HG02678 (cell line): ENCODE data around the gene PRPSAP1.
A peak's percentile ranks its signal among the peaks of the same experiment; 100 is the strongest.

Source experiments
- ATAC-seq: cut with Tn5 transposase; IDR thresholded peaks from one replicate; pipeline ENCODE4 v1.9.1; 2021; ENCODE audit warnings: mild to moderate bottlenecking, moderate library complexity; ENCODE audit not compliant: unreplicated experiment

PRPSAP1 gene, protein sequence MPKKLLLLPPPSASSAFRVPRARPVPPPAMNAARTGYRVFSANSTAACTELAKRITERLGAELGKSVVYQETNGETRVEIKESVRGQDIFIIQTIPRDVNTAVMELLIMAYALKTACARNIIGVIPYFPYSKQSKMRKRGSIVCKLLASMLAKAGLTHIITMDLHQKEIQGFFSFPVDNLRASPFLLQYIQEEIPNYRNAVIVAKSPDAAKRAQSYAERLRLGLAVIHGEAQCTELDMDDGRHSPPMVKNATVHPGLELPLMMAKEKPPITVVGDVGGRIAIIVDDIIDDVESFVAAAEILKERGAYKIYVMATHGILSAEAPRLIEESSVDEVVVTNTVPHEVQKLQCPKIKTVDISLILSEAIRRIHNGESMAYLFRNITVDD

DNA sequence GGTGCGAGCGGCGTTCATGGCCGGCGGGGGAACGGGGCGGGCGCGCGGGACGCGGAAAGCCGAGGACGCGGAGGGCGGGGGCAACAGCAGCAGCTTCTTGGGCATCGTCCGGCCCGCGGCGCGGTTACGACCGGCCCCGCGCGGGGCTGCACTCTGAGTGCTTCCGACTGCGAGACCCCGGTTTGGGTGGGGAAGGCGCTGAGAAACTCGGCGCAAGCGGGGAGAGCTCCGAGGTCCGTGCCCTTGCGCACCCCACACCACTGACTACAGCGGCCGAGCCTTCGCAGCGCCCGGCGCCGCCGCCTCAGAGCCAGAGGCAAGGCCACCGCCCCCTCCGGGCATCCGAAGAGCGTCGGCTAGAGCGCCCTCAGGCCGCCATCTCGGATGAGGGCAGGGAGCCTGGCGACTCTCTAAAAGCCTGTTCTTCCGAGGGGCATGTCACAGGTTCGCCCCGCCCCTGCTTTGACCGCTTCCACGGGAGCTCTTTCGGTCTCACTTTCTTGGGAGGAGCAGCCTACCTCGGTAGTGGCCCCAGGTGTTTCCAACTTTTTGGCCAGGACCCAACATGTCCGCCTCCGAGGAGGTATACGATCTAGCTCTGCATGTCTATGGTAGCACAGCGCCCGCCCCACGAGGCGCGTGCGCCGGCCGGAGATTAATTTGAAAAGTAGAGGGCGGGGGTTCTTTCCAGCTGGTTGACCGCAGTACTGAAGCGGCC, at the start of gene PRPSAP1:
Gene PRPSAP1, minus strand, starts transcription at position 318 of the 718 bp plus-strand sequence. Its CDS starts 213 bp downstream, at position 105.
- peak; percentile 88 for ATAC-seq

- ATAC-seq = no peak
Measured at GRCh38 chr17:76402711-76403110, 49.0 kb upstream of the PRPSAP1 start.

DNA sequence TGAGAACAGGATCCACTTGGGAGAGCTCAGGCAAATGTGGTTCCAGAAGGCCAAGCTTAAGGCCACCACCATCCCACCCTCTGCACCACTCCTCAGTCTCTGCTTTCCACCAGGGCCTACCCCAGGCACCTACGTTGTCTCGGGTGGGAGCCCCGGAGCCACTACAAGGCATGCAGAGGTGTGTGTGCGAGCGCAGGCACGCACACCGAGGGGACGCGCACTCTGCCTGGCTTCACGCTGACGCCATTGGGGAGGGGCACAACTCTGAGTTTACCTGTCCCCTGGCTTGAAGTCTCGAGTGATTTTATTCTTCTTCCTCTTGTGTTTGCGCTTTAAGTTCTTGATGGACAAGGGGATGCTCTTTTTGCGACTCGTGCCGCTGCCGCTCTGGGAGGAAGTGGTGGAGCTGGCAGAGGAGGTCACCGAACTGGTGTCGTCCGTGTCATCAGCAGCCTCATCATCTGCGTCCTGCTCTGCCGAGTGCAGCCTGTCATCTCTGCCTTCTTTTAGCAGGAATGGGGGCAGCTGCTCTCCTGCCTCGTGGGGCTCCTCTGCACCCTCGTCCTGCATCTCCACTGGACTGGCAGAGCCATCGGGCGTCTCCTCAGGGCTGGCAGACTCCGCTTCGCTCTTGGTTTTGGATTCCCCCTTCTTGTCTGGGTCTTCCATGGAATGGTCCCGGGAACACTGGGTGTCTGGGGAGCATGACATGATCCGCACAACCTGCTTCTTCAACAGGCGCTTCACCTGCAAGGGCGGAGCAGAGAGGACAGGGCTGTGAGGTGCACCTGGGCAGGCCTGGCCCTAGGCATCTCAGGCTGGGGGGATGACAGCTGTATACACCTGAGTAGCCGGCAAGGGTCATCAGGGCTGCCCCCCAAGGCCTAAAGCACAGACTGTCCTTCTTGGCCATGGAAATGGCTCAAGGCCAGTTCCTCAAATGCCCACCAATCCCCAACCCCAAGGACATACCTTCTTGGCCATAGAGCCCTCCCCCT, 45.8 kb upstream of the PRPSAP1 start:
- no peak for ATAC-seq

DNA sequence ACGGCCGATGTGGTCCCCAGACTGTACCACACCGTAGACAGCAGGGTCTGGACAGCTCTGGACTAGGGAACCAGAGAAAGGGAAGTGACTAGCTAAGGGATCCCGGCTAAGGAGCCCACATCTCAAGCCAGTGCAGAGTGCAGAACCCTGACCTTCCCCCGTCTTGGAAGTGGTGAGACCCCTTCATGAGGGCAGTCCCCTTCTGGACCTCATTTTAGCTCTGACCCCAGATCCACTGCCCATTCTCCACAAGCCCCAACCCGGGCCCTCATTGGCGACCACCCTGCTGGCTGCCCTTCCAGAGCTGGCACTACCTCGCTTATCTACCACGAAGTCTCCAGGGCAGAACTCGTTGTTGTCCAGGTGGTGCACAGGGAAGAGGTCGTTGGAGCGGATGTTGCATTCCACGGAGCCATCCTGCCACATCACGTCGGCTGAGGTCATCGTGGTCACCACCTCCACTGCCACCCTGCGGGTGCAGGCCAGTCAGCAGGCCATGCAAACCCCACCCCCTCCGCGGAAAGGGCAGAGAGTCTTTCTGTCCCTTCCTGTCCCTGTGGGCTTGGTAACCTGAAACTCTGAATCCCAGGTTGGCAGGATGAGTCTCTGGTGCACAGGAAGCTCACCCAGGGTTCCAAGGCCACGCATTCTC, 44.9 kb upstream of the PRPSAP1 start:
- no peak for ATAC-seq

GRCh38 chr17:76397687-76398522, 44.2 kb upstream of the PRPSAP1 start:
- peak; percentile 43 for ATAC-seq

- ATAC-seq = no peak
Measured at GRCh38 chr17:76397184-76397583, 43.5 kb upstream of the PRPSAP1 start.

- no peak for ATAC-seq
Measured at GRCh38 chr17:76395980-76396379, 42.3 kb upstream of the PRPSAP1 start.

- no peak for ATAC-seq
Measured at GRCh38 chr17:76394166-76394565, 40.5 kb upstream of the PRPSAP1 start.

- ATAC-seq = no peak
Measured at GRCh38 chr17:76391200-76391715, 37.5 kb upstream of the PRPSAP1 start.

DNA sequence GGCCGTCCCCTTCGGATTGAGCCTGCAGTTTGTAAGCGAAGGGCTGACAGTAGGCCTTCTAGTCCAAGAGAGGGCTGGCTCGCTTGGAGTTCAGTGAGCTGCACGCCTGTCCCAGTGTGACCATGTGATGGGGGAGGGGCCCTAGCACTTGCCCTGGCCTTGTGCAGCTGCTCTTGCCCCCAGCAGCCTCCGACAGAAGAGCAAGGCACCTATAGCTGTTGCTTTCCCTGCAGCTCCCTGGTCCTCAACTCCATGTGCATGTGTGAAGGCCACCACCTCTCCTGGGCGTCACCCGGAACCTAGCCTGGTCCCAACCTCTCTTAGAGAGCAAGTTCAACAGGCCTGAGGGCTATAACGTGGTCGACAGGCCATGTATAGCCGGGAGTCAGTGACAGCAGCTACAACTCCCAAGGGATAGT, 36.3 kb upstream of the PRPSAP1 start:
- ATAC-seq = no peak

DNA sequence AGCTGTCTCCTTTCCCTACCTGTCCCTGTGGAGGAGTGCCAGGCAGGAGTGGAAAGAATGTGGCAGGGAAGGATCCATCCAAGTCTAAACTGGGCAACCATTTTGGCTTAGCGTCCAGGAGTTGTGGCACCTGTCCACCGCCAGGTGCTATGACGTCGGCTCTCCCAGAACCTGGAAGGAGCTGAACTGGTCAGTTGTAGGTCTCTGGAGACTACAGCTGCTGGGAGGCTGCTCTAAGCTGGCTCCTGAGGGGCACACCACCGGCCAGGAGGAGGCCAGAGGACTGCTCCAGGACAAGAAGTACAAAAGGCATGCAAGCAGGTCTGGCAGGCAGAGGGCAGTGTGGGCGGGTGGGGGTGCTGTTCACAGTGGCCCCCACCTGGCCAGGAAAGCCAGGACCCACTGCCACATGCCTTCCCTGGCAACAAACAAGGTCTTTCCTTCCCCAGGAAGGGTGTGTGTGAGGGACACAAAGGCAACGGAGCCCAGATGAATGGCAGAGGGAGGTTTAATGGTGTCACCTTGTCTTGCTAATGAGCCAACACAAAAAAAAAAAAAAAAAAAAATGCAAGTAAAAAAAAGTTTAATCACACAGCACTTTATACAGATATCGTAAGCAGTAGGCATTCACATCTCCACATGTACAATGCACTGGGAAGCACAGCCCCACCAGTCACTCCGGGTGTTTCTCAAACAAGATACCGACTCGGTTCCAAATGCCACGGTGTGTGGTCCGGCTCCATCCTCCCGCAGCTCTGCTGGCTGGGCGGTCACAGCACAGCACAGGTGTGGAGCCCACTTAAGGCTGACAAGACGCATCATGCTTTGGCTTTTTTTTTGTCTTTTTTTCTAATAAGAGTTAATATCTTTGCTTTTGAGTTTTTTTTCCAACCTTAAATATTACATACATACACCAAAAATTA, 35.5 kb upstream of the PRPSAP1 start:
- no peak for ATAC-seq

DNA sequence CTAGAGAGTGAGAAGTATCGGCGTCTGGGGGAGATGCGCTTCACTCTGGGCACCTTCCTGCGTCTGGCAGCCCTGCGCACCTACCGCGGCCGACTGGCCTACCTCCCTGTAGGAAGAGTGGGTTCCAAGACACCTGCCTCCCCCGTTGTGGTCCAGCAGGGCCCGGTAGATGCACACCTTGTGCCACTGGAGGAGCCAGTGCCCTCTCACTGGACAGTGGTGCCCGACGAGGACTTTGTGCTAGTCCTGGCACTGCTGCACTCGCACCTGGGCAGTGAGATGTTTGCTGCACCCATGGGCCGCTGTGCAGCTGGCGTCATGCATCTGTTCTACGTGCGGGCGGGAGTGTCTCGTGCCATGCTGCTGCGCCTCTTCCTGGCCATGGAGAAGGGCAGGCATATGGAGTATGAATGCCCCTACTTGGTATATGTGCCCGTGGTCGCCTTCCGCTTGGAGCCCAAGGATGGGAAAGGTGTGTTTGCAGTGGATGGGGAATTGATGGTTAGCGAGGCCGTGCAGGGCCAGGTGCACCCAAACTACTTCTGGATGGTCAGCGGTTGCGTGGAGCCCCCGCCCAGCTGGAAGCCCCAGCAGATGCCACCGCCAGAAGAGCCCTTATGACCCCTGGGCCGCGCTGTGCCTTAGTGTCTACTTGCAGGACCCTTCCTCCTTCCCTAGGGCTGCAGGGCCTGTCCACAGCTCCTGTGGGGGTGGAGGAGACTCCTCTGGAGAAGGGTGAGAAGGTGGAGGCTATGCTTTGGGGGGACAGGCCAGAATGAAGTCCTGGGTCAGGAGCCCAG, 33.5 kb upstream of the PRPSAP1 start:
- no peak for ATAC-seq

DNA sequence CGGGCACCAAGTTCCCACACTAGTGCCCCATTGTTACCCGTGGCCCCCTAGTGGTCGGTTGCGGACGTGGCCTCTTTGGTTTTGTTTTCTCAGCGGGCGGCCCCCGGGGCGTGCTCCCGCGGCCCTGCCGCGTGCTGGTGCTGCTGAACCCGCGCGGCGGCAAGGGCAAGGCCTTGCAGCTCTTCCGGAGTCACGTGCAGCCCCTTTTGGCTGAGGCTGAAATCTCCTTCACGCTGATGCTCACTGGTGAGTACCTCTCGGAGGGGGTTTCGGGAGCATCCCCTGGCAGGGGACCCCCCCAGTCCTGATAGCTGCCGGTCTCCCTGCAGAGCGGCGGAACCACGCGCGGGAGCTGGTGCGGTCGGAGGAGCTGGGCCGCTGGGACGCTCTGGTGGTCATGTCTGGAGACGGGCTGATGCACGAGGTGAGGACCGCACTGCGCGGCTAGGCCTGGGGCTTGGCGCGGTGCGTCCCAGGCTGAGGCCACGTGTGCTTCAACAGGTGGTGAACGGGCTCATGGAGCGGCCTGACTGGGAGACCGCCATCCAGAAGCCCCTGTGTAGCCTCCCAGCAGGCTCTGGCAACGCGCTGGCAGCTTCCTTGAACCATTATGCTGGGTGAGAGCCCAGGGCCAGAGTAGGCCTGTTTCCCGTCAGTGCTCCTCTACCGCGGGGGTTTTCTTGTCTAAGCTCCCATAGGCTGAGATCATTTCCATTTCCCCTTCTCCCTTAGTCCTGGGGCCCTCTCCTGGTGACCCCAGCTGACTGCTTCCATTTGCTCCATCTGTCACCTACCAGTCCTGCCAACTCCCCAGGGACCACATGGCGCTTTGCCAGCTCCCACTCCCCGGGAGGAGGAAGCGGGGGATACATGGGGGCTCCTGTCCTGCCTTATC, 32.4 kb upstream of the PRPSAP1 start:
- ATAC-seq = no peak

DNA sequence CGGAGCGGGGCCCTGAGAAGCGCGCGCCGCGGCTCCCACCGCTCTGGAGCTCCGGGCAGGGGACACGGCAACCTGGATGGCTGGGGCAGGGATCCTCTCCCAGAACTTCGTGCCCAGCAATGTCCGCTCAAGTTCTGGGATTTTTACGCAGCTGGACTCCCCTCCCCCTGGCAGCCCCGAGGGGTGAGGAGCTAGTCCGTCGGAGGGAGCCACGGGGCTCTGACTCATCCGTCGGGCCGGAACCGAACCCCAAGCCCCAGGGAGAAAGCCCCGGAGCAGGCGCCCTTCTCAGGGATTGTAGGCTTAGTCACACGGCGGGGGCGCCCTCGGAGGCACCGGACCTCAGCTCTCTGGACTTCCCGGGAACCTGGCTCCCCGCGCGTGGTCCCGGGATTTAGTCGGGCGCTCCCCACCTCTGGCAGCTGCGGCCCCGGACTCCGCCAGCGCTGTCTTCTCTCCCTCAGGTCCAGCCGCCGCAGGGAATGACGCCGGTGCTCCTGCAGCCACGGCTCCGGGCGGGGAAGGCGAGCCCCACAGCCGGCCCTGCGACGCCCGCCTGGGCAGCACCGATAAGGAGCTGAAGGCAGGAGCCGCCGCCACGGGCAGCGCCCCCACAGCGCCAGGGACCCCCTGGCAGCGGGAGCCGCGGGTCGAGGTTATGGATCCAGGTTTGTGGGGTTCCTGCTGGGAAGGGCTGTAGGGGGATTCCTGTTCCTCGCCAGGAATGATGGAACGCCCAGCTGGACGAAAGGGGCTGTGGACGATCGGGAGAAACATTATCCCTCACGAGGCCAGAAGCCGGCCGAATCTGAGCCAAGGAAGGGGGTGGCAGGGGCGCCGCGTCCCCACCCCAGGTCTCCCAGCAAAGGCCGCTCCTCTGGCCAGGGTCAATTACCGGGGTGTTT, 31.5 kb upstream of the PRPSAP1 start:
- ATAC-seq = no peak

DNA sequence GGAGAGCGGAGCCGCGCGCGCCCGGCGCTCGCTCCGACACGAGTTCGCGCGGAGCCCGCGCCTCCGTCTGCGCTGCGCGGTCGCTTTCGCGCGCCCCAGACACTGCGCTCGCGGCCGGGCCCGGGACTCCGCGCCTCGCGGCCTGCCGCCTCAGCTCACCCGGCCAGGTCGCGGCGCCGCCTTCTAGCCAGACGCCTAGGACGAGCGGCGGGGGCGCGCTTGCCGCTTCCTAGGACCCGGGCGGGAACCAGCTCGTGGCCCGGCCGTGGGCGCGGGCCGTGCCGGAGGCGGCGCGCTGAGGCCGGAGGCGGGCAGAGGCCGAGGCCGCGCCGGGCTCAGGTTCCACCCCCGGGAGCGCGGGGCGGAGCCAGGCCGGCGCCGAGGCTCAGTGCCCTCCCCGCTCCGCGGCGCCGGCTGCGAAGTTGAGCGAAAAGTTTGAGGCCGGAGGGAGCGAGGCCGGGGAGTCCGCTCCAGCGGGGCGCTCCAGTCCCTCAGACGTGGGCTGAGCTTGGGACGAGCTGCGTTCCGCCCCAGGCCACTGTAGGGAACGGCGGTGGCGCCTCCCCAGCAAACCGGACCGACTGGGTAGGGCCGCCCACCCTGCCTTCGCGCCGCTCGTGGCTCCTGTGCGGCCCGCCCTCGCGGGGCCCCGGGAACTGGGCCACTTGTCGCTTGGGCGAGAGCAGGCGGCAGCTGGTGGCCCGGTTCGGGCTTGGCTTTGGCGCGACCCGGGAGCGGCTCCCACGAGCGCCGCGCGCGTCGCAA, 30.7 kb upstream of the PRPSAP1 start, which contains the start of gene SPHK1:
Gene SPHK1, plus strand, starts transcription at position 388 of the 765 bp plus-strand sequence. CDS start 1,036 bp downstream, outside the sequence.
- ATAC-seq = peak; percentile 67
